ENCODE measurements around the gene CEP55. TPM values are rescaled to one million over a fixed set of nuclear protein-coding genes. Genes with fewer than 3 reads are reported as not detected.

CEP55 gene
- total RNA-seq, 1 experiment from 2014 or later: 49.4 TPM

DNA sequence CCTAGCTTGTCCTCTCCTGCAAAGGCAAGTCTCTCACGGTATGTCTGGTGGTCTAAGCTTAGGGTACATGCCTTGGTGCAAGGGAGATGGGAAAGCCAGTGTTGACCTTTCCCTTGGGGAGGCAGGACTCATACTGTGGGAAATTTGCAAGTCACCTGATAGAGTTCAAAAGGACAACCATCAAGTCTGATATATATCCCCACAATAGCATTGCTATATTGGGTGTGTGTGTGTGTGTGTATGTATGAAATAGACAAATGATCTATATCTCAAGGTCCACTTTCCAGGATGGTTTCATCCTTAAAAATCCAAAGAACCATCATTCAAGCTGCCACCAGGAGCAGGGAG is 57.9 kb downstream of the CEP55 start:
- H3K4me1 ChIP-seq: no peaks in the 10 kb centered on the region

DNA sequence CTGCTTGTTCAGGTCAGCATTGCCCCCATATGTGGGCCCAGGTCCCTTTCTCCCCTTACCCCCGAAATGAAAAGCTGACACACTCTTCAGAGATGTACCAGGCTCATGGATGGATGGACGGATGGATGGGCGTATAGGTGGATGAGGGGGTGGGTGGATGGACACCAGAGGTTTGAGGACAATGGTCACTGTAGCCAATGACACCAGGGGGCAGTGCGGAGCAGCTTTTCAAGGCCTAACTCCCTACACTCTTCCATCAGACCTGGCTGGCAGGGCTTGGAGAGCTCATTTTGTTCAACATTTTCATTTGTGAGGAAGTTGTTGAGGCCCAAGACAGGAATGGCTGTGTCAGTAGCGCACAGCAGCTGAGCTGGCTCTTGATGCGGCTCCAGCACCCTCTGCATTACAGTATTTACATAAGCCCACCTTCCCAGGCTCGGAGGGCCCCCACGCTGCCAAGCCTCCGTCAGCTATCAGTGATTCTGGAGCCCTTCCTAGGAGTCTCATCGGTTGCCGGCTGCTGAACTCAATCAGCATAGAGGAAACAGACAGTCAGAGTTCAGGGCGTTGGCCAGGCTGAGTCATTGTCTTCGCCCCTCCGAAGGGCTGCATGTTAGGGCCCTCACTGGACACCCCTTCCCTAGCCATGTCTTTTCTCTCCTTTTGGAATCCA is 58.5 kb downstream of the CEP55 start:
- DNase-seq: peak; percentile 73 to 90
- H3K4me1 ChIP-seq: no peaks in the 10 kb centered on the region
- H3K27me3 ChIP-seq: no peaks in the 10 kb centered on the region
- no peaks in the 10 kb centered on the region for H3K36me3 ChIP-seq
- H3K4me3 ChIP-seq: peak overlapping the region; percentile 45
- H3K27ac ChIP-seq: peak overlapping the region; percentile 61
- no peaks in the 10 kb centered on the region for H3K9me3 ChIP-seq (replicated peaks)

More for the DNA sequence above, 57.9 kb downstream of the CEP55 start:
- no peak for DNase-seq
- Histone ChIP-seq H3K4me3 (no peak overlapping the region), H3K27ac (no peak overlapping the region), H3K36me3 (no peaks in the 10 kb centered on the region), H3K27me3 (no peaks in the 10 kb centered on the region), H3K9me3 (replicated peaks) (no peaks in the 10 kb centered on the region)

DNA sequence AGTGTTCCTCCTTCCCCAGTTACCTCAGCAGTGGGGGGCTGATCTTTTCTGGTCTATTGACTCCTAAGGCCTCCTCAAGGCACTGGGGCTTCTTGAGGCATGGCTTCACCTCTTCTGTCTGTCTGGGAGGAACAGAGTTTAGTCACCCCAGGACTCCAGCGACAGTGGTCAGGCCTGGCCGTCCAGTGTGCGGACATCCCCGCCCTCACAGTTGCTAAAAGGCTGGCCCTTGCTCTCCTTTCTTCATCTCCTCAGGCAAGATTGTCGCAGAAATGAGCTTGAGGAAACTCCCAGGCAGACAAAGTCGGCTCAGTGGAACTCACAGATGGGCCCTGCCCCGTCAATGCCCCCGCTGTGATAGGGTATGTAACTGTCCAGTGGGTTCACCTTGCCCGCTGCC is 63.1 kb downstream of the CEP55 start:
- Histone ChIP-seq H3K4me1 (no peaks in the 10 kb centered on the region), H3K27me3 (no peaks in the 10 kb centered on the region), H3K27ac (no peak overlapping the region), H3K9me3 (replicated peaks) (no peaks in the 10 kb centered on the region), H3K4me3 (no peak overlapping the region), H3K36me3 (no peaks in the 10 kb centered on the region)
- DNase-seq: no peak

DNA sequence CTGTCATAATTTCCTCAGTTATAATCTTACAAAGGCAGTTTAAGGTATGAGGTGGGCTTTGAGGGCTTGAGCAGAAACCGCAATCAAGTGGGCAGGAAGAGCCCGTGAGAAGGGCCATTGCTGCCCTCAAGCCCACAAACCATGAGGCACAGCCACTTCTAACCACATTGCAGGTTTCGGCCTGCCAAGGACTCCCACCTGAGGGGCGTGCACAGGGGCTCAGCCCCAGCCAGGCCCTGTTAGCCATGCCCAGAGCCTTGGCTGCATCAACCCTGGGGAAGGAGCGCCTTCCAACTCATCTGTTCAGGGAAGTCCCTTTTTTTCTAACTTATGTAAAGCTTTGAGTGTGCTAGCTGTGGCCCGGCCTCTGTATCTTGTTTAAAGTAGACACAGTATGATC is 64.1 kb downstream of the CEP55 start:
- no peaks in the 10 kb centered on the region for H3K4me1 ChIP-seq
- no peaks in the 10 kb centered on the region for H3K27me3 ChIP-seq
- no peak for DNase-seq

DNA sequence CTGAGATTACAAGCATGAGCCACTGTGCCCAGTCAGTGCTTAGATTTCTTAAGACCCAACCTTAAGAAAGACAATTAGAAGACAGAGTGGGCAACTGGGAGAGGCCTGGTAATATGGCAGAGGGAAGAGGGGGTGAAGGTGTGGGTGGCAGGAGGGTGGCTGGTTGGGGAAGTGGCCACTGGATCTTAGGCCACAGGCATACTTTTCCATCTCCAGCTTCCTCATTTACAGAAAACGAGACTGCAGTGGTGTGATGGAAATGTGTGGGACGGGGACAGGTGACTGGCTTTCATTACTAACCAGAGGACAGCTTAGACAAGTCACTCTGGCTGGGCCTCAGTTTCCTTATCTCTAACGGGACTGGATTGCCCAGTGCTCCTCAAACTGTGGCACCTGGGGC is 69.0 kb downstream of the CEP55 start:
- Histone ChIP-seq H3K4me1 (no peaks in the 10 kb centered on the region), H3K4me3 (no peak overlapping the region), H3K27me3 (no peaks in the 10 kb centered on the region), H3K27ac (no peak overlapping the region), H3K36me3 (no peaks in the 10 kb centered on the region), H3K9me3 (replicated peaks) (no peaks in the 10 kb centered on the region)
- DNase-seq: no peak

More for the DNA sequence above, 64.1 kb downstream of the CEP55 start:
- Histone ChIP-seq H3K9me3 (replicated peaks) (no peaks in the 10 kb centered on the region), H3K4me3 (no peak overlapping the region), H3K36me3 (no peaks in the 10 kb centered on the region), H3K27ac (no peak overlapping the region)

DNA sequence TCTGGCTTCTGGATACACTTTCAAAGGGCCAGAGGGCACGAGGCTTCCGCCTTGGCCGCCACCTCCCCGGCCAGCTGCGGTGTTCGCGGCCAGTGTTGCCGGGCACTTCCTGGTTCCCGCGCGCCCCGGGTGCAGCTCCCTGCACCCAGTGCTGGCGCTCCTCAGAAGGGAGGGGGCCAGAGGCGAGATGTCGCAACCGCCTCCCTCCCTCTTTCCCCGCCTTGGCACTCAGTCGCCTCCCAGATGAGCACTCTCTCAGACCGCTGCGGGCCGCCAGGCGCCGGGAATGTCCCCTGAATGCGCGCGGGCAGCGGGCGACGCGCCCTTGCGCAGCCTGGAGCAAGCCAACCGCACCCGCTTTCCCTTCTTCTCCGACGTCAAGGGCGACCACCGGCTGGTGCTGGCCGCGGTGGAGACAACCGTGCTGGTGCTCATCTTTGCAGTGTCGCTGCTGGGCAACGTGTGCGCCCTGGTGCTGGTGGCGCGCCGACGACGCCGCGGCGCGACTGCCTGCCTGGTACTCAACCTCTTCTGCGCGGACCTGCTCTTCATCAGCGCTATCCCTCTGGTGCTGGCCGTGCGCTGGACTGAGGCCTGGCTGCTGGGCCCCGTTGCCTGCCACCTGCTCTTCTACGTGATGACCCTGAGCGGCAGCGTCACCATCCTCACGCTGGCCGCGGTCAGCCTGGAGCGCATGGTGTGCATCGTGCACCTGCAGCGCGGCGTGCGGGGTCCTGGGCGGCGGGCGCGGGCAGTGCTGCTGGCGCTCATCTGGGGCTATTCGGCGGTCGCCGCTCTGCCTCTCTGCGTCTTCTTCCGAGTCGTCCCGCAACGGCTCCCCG is 70.2 kb downstream of the CEP55 start, which contains the start of gene FFAR4:
Gene FFAR4 (plus strand): TSS at position 231 of the 842 bp plus-strand sequence. CDS start 56 bp downstream, at position 287.
- Histone ChIP-seq H3K4me1 (no peaks in the 10 kb centered on the region), H3K9me3 (replicated peaks) (no peaks in the 10 kb centered on the region), H3K27ac (no peak within 1 kb of the TSS), H3K27me3 (no peaks in the 10 kb centered on the region), H3K4me3 (no peak within 1 kb of the TSS), H3K36me3 (no peaks in the 10 kb centered on the region)
- DNase-seq: no peak

DNA sequence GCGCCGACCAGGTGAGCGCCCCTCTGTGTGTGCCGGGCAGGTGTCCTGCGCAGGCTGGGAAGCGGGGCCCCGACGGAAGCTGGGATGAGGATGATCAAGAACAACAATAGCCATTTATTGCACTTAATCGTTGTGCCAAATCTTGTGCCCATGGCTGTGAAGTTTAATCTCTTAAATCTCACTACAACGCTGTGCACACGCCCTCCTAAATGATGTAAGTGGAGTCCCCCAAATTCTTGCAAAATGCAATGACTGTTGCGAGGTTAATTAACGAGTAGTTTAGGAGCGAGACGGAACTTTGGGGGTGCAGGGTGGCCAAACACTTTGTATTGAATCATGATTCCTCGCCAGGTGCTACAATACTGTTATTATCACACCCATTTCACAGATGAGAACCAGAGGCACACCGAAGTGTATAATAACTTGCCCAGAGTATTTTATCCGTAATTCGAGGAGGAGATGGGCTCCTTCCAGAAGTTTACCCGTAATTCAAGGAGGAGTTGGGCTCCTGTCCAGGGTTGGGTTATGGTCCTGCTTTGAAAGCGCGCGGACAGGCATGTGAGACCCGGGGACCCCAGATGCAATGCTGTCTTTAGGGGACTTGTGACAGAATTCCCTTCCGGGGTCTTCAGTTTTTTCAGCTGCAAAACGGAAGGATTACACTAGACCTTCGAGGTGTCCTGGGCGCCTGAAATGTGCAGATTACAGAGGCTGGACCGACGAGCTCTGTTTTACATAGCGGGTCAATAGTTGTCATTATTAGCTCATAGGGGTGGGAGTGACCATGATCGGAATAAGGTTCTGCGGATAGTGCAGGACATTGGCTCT is 71.1 kb downstream of the CEP55 start:
- Histone ChIP-seq H3K27me3 (no peaks in the 10 kb centered on the region), H3K36me3 (no peaks in the 10 kb centered on the region)
- no peak for DNase-seq

DNA sequence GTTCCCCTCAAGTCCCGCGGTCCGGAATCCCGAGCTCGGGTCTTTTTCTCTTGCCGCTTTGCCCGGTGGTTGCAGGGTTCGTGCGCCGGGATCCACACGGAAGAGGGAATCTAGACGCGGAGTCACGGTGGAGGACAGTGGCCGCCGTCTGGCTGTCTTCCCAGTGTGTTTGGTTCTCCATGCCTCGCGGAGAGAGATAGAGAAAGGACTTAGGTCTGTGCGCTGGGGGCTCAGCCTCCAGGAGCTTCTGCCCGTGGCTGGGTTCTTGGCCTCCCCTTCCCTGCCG is 71.6 kb downstream of the CEP55 start:
- Histone ChIP-seq H3K27me3 (no peaks in the 10 kb centered on the region), H3K36me3 (no peaks in the 10 kb centered on the region), H3K27ac (no peak overlapping the region), H3K9me3 (replicated peaks) (no peaks in the 10 kb centered on the region), H3K4me3 (no peak overlapping the region), H3K4me1 (no peaks in the 10 kb centered on the region)
- no peak for DNase-seq

More for the DNA sequence above, 71.1 kb downstream of the CEP55 start:
- no peak overlapping the region for H3K4me3 ChIP-seq
- H3K27ac ChIP-seq: no peak overlapping the region
- H3K9me3 ChIP-seq (replicated peaks): no peaks in the 10 kb centered on the region
- H3K4me1 ChIP-seq: no peaks in the 10 kb centered on the region

DNA sequence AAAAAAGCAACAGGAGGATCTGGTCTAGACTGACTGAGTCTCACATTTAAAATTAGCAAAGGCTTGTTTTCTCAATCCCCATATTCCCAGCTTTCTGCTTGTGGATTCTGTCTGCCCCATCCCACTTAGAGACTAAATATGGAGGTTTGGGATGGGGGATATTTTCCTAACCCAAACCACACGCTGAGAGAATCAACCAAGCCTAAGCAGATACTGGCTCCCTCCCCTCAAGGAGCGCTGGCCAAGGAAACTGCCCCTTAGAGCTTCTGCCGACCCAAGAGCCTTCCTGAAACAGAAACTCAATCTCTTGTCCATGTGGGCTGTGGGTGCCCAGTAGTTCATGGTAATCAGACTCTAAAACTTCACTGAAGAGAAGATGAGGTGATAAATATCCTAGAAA is 74.0 kb downstream of the CEP55 start:
- H3K9me3 ChIP-seq (replicated peaks): no peaks in the 10 kb centered on the region
- H3K4me1 ChIP-seq: no peaks in the 10 kb centered on the region
- no peak overlapping the region for H3K4me3 ChIP-seq
- no peak overlapping the region for H3K27ac ChIP-seq
- H3K36me3 ChIP-seq: no peaks in the 10 kb centered on the region
- H3K27me3 ChIP-seq: no peaks in the 10 kb centered on the region
- DNase-seq: no peak

DNA sequence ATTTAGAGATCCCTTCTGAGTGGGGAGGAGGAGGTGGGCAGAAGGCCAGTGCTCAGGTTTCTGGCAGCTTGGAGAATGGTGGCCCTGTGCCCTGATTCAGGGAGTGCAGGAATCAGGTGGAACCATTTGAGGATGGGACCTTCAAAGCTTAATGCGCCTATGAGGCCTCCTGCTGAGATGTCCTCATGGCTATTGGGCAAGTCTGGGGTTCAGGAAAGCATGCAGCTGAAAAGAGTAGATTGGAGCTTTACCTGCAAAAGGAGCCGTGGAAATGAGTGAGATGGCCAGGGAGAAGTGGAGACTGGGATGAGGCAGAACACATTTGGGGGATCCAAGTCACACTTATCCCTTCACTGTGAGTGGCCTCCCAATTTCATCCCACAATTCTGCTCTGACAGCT is 76.2 kb downstream of the CEP55 start:
- H3K27ac ChIP-seq: no peak overlapping the region
- DNase-seq: no peak
- H3K36me3 ChIP-seq: no peaks in the 10 kb centered on the region
- H3K4me3 ChIP-seq: no peak overlapping the region
- no peaks in the 10 kb centered on the region for H3K9me3 ChIP-seq (replicated peaks)
- no peaks in the 10 kb centered on the region for H3K27me3 ChIP-seq
- no peaks in the 10 kb centered on the region for H3K4me1 ChIP-seq

DNA sequence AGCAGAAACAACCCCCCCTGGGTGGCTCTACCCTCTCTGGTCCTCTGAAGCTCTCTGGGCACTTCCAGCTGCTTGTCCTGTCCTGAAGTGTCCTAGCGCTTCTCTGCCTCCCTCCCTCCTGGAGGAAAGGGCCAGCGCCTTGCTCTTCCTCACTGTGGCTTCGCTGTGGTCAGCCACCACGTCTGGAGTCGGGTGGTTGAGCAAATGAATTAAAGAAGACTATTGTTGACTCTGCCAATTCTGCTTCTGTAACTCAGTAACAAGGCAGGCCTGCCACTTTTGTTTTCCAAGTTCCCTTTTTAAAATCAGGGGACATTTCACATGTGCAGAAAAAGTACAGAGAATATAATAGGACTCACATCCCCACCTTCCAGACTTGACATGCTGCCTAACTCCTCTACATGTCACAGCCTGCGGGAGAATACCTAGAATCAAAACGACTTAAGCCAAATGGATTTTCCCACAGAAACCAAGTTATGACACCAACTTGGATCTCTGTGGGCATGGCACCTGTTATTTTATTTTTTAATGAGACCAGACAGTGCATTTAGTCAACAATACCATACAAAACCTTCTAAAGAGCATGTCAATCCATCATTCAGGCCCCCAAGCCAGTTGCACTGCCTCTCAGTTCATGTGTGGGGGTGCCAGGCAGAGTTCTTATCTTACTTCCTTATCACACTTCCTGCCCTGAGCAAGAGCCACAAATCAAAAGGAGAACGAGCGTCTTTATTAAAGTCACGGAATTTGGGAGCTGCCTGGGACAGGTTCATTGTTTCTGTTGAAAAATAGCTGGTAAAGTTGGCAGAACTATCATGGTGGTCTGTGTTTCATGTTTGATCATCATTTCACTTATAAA is 76.9 kb downstream of the CEP55 start:
- DNase-seq: no peak
- no peaks in the 10 kb centered on the region for H3K36me3 ChIP-seq
- H3K4me3 ChIP-seq: no peak overlapping the region
- no peak overlapping the region for H3K27ac ChIP-seq
- no peaks in the 10 kb centered on the region for H3K27me3 ChIP-seq
- H3K9me3 ChIP-seq (replicated peaks): no peaks in the 10 kb centered on the region
- H3K4me1 ChIP-seq: no peaks in the 10 kb centered on the region

DNA sequence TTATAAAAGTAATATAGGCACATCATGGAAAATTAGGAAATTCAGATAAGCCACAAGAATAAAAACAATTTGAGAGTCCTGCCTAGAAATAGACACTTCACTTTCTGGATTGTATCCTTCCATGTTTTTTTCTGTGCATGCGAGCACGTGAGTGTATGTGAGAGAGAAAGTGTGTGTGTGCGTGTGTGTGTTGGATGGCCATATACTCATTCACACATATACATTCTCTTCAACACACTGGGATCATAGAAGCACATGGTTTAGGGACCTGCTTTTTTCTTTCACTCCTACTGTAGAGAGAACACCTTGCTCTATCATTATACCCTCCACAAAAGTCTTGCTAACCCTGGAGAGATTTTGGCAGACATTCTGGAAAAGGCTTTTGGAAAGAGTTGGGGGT is 77.5 kb downstream of the CEP55 start:
- H3K4me3 ChIP-seq: no peak overlapping the region
- H3K27me3 ChIP-seq: no peaks in the 10 kb centered on the region
- DNase-seq: no peak
- no peaks in the 10 kb centered on the region for H3K9me3 ChIP-seq (replicated peaks)
- no peaks in the 10 kb centered on the region for H3K4me1 ChIP-seq
- H3K27ac ChIP-seq: no peak overlapping the region
- no peaks in the 10 kb centered on the region for H3K36me3 ChIP-seq

DNA sequence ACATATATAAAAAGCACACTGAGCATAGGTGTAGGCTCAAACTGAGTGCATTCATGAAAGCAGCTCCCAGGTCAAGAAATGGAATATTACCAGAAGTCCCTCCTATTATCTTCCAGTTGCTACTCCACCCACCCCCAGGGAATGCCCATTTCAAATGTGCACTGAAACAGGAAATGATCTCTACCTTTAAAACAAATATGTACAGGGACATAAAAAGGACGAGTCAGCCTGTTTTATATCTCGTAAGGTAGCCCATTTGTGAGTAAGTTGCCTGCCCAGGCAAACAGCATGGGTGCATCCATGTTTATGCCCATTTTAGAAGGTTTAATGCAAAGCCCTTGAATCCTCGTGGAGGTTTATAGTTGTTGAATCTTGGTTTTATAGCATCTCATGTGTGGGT is 80.5 kb downstream of the CEP55 start:
- no peaks in the 10 kb centered on the region for H3K9me3 ChIP-seq (replicated peaks)
- no peak for DNase-seq
- no peaks in the 10 kb centered on the region for H3K36me3 ChIP-seq
- H3K27ac ChIP-seq: no peak overlapping the region
- no peaks in the 10 kb centered on the region for H3K4me1 ChIP-seq
- no peaks in the 10 kb centered on the region for H3K27me3 ChIP-seq
- H3K4me3 ChIP-seq: no peak overlapping the region

DNA sequence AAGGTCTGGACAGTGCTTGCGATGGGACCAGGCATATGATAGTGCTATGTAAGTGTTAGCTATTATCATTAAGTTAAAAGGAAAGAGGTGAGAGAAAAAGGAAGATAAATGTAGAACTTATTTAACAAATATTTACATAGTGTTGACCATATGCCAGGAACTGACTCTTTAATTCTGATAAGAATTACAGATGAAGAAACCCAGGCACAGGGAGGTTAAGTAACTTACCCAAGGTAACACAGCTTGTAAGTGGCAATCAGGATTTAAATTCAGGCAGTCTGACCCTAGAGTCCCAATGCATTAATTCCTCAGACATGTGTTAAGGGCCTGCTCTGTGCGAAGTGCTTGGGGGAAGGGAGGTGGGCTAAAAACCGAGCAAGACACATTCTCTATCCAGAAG is 81.2 kb downstream of the CEP55 start:
- no peaks in the 10 kb centered on the region for H3K4me1 ChIP-seq
- H3K4me3 ChIP-seq: no peak overlapping the region
- DNase-seq: no peak
- no peaks in the 10 kb centered on the region for H3K36me3 ChIP-seq
- no peaks in the 10 kb centered on the region for H3K9me3 ChIP-seq (replicated peaks)
- H3K27me3 ChIP-seq: no peaks in the 10 kb centered on the region
- H3K27ac ChIP-seq: no peak overlapping the region
